Measurements from ENCODE around the gene AUNIP.

The AUNIP gene, protein sequence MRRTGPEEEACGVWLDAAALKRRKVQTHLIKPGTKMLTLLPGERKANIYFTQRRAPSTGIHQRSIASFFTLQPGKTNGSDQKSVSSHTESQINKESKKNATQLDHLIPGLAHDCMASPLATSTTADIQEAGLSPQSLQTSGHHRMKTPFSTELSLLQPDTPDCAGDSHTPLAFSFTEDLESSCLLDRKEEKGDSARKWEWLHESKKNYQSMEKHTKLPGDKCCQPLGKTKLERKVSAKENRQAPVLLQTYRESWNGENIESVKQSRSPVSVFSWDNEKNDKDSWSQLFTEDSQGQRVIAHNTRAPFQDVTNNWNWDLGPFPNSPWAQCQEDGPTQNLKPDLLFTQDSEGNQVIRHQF

DNA sequence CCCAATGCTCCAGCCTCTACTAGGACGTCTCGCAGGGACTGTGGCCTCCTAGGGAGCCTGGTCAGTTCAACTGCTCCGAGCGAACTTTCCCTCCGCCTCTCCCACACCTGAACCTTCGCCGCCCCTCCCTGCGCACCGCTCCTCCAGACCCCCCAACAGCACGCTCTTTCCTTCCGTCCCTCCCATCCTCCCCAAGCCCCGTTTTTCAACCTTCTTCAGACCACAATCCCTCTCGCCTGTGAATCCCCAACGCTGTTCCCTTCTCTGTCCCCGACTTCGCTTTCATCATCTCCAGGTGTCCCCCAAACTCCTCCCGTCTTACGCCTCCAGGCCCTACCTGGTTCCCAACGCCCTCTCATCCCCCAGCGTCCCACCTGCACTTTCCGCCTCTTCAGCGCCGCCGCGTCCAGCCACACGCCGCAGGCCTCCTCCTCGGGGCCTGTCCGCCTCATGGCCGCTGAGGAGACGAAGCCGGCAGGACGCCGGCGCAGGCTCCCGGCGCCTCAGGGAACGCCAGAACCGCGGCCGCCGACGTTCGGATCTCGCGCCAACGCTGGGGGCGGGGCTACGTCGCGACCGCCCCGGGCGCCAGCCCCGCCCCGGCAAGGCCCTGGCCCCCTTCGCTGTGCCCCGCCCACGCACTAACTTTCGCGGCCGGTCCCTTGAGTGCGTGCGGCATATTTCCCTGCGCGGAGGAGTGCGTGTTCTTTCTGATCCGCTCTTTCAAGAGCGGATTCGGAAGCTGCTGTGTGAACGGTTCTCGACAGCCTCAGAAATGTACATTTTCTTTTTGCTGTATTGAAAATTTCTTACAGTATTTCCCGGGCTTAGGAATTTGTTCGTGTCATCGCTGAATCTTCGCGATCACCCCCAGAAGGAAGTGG is at the start of gene AUNIP:
TSS of gene AUNIP (minus strand) at position 552 of the 884 bp plus-strand sequence. CDS start at position 452, 100 bp downstream.
- DNase-seq (ENCODE audit: low read depth): peak; percentile 84

DNA sequence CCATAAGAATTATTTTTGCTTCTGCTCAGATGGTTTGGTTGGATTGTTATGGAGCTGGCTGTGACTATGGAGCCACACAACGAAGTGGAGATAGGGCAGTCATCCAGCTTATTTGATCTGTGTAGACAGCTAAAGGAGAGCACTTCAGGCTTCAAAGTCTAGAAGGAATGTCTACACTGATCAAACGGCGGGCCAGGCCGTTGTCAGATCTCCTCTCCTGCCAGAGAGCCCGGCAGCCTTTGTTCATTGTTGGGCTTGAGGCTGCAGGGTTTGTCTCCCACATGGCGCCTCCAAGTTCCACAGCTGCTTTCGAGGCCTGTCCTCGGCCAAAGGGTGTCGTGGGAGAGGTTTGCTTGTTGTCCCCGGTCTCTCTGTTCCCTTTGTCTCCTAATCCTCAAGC is 49.8 kb upstream of the AUNIP start:
- no peak for DNase-seq (ENCODE audit: low read depth)

DNA sequence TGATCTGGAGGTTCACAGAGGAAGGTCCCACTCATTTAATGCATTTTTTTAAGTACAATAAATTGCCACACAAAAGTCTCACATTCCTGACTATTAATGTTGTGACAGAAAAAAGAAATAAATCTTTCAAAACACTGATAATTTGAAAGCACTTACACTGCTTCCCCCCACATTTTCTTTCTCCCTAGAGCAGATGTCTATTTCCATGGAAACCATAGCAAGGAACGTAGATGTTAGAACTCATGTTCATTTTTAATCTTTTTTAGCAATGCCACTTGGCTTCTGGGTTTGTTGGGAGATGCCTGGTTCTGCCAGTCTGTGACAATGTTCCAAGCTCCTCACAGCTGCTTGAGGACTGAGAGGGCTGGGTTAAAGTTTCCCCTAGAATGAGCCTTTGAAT is 48.9 kb upstream of the AUNIP start:
- no peak for DNase-seq (ENCODE audit: low read depth)

DNA sequence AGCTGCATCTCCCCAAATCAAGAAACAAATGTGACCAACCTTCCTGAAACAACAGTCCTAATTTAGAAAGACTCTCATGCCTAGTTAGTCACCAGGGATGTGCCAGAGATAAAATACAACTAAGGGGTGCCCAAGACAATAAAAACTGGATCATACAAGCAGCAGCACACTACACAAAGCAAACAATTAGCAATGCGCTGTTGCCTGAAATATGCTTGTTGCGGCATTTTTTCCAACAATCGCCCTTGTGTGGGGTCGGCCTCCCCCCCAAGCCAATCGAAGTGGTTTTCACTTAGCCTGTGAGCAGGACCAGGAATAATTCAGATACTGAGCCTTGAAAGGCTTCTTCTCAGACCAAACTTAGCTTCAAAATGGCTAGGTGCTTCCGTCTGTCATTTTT is 48.3 kb upstream of the AUNIP start:
- no peak for DNase-seq (ENCODE audit: low read depth)

DNA sequence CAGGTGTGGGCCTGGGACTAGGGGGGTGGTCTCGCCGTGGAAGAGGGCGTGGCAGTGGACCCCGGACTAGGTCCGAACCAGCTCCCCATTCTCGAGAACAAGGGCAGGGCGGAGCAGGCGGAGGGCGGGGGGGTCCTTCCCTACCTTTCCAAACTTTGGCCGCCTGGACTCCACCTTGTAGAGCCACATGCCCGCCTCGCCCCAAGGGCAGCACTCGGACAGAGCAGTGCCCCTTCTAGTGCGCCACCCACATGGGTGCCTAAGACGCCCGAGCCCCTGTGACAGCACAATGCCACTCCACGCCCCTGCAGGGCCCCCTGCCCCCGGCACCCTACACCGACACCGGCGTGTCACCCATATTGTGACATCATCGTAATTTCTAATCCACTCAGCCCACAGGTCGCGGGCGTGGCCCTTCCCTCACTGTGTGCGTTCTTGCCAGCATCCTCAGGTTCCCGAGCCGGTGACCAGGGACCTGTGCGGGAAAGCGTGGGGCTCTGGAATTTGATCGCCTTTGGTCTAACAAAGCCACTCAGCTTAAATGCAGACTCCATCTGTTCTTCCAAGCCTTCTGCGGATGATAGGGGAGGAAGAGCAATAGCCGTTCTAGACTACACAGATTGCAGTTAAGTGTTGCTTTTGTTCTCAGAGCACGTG is 47.5 kb upstream of the AUNIP start:
- DNase-seq (ENCODE audit: low read depth): no peak

DNA sequence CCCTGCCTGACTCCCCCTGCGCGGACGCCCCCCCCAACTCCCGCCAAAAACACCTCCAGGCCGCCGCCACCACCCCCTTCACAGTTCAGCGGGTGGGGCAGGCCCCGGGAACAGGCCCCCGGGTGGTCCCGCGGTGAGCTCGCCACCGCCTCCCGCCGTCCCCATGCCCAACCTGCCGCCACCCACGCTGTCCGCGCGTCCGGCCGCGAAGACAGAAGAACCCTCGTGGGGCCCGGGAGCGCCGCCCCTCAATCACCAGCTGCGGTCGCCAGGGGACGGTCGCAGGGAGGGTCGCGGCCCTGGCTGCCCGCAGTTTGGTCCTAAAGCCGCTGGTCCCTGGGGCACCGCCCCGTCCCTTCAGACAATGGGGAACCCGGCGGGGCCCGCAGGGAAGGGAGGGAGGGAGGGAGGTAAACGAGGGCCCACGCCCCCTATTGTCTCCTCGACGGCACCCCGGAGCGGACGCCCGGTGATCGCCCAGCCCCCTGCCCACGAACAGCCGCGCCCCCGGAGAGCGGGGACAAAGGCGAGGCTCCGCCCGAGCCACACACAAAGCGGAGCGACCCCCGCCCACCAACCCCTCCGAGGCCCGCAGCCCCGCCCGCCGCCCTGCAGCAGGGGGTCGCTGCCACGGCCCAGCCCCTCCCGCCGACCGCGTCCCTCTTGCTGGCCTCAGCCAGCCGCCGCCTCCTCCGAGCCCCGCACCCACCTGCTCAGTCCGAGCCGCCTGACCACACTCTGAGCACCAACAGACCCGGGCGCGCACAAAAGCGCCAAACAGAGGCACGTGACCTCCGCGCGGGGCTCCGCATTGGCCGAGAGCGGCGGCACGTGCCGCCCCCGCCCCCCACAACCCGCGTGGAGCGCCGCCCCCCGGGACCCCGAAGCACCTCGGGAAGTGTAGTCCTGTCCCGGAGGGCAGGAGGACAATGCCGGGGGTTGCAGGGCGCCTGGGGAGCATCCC is 46.7 kb upstream of the AUNIP start, which contains the start of gene STMN1:
TSS of gene STMN1 (minus strand) at position 740 of the 964 bp plus-strand sequence. CDS start 1,743 bp downstream, outside the sequence.
- DNase-seq (ENCODE audit: low read depth): peak; percentile 85

DNA sequence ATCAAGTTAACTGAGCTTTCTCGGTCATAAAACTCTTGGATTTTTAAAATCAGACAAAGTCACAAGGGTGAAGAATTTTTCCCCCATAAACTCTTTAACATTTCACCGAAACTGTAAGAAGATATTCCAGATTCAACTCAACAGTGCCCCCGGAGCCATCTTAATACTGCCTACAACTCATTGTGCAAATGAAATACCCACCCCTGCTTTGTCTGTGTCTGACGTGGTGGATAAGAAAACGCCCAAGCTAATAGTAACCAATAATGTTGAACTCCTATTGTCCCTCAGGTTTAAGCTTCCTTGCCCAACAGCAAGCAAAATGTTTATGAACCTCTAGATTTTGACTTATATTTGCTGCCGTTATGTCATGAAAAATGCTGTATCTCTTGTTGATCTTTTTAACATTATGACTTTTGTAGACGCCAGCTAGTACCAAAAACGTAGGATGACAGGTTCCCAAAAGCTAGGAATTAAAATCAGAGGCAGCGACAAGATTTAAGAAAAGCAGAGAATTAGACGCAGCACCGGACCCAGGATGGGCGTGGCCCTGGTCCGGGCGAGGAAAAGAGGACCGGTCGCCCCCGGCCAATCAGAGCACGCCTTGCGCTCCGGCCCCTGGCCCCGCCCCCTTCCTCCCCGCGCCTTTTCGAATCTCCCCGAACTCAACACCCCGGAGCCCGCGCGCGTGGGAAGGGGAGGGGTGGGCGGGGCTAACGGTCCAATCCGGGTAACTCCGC is 45.9 kb upstream of the AUNIP start:
- peak; percentile 94 for DNase-seq (ENCODE audit: low read depth)

DNA sequence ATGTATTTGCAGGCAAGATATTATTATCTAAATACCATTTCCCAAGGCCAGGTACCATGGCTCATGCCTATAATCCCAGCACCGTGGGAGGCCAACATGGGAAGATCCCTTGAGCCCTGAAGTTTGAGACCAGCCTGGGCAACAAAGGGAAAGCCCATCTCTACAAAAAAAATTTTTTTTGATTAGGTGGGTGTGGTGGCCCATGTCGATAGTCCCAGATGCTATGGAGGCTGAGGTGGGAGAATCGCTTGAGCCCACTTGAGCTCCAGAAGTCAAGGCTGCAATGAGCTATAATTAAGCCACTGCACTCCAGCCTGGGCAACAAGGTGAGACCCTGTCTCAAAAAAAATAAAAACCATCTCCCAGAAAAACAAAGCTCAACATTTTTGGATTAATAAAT is 44.7 kb upstream of the AUNIP start:
- DNase-seq (ENCODE audit: low read depth): no peak

DNA sequence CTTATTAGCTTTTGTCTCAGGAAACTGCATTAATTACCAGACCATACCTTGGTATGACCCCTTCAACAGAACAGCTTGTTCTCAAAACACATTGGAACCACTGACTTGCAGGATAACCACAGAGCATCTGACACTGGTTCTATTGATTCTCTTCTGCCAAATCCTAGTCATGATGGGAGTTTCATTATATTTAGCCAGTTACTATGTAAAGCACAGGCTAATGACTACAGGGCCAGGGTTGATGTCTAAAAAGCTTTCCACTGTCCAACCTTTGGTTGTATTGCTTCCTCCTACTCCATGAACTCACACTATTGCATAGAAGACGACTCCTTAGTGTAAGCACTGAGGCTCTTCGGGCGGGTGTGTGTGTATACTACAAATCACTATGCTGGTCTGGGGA is 43.2 kb upstream of the AUNIP start:
- no peak for DNase-seq (ENCODE audit: low read depth)

DNA sequence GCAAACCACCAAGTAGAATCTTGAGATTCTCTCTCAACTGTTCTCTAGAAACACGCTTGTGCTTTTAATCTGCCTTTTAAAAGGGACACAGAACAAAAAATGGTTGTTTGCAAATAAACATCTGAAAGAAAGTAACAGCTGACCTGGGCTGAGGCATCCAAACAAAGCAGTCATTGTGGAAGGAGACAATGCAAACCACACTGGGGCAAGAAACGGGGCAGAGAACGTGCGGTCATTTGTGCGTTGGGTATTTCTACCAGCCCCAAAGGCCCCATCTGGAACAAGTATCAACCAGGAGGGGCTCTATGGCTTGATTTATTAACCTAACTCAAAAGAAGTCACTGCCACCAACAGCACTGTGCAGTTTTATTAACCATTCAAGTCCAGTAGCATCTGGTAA is 41.0 kb upstream of the AUNIP start:
- DNase-seq (ENCODE audit: low read depth): no peak

DNA sequence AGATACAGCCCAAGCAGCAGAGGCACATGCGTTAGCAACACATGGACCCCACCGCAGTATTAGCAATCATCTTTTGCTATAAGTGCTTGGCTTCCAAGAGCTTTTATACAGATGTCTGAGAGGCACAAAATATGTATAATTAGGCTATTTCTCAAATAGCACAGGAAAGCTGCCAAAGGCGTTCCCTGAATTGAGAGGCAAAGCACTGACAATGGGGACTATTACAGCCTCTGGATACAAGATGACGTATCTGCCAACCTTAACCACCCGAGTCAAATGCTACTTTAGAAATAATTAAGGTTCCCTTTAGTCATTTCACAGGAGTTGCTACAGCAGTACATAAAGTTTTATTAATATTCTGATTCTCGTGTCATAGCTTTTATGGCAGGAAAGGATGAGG is 40.5 kb upstream of the AUNIP start:
- DNase-seq (ENCODE audit: low read depth): no peak

DNA sequence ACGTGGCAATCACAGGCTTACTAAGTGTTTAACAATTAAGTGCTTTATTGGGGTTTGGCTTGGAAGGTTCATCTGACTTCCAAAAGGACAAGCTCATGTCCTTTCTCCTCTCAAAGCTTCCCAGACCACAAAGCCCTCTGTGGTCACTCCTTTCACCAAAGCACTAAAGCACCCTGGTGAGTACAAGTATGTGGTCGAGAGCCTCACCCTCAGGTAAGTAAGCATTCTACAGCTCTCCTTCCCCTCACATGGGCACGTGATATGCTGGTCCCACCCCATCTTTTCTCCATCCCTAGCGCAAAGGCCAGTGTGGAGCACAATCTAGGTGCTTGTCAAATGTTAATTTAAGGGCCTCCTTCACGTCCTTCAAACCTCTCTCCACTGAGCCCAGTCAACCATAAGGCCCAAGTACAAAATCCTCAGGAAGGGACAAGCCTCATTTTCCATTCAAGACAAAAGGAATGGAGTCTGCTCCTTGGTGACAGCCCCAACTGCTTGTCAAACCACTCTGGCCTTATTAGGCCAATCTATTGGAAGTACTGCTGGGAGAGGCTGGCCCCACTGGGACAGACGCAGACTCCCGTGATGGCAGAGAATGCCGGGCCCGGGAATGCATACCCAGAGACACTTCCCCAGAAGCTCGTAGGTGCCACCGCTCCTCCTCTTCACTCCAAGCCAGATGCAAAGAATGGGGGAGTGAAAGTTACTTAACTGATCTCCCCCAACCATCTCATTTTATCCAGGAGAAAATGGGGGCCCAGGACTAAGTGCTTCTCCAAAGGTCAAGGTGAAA is 39.2 kb upstream of the AUNIP start:
- DNase-seq (ENCODE audit: low read depth): no peak

DNA sequence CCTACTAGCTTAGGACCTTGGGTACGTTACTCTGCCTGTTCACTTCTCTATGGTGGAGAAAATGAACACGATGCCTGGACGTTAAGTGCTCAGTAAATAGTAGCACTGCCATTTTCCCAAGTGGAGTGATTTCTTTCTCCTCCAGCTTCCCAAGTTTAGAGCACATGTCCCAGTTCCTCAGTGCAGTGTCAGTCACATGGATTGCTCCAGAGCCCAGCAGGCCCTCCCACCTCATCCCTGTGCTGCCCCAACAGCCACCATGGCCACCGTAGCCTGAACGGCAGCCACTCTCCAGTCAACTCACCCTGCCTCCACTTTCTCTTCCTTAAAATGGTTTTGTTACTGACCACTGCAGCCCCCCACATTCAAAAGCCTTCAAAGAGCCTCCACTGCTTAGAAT is 38.5 kb upstream of the AUNIP start:
- no peak for DNase-seq (ENCODE audit: low read depth)

DNA sequence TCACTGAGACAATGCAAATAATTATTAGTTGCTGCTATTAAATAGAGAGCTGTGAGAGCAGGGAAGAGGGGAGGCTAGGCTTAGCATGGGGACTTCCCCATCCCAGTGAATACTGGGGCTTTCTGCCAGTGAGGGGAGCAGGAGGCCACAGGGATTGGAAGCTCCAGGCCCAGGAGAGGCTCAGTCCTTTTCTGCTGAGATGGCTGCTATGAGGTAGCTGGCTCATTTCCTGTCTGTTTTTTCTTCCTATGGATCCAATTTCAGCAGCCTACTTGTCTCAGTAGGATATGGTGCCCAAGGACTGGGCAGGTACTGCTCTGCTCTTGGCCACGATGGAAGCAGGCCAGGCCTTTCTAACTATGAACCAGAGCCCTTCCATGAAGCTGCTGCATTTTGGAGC is 37.0 kb upstream of the AUNIP start:
- no peak for DNase-seq (ENCODE audit: low read depth)

DNA sequence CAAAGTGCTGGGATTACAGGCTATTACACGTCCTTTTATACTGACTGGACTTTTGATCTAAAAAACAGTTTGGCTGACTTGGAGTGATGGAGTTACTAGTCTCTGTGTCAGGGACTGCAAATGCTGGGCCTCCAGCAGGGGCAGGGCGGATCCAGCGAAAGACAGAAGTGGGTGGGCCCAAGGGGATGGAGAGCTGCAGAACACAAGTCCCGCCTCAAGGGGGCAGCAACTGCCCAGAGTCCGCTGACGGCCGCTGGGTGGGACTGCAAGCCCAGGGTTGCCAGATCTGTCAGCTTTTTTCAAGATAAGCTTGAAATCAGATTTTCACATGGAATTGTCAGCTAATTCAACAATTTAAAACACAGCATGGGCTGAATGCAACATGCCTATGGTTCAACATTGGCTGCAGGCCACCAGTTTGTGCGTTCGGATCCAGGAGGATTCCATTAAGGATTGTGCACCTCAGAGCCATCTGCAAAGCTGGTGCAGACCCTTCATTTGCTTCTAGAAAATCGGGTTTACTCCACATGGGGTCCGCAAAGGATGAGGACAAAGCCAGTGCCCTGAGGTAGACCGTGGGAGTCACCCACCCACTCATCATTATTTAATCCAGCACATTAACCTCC is 36.2 kb upstream of the AUNIP start:
- peak; percentile 79 for DNase-seq (ENCODE audit: low read depth)

DNA sequence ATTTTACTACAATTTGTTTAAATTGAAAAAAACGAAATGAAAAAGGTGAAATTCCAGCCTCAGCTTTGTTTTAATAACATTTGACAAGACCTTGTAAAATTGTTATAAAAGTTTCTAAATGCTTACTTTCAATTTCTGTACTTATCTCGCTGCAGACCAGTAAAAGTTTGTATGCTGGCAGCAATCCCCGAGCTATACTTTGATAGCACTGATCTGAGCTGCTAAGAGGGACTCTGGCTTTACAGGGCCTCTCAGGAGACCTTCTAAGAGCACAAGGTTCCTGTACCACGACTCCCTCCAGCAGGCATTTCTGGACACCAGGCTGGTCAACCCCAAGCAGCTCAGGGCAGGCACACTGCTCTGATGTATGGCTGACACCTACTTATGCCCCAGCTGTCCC is 33.9 kb upstream of the AUNIP start:
- DNase-seq (ENCODE audit: low read depth): no peak

DNA sequence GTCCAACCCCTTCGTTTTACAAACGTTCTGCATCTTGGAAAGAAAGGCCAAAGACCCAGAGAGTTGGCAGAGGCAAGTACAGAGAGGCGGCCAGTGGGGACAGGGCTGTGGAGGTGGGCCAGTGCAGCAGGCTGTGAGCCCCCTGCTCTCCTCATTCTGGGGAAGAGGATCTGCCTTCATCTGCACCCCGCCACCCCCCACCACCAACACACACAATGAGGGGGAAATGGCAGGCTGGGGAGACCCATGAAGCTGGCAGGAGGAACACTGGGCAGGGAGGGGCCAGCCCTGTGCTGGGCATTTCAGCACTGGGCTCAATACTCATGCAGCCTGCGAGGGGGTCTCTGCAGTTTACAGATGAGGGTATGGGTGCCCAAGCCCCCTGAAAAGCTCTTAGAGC is 32.3 kb upstream of the AUNIP start:
- no peak for DNase-seq (ENCODE audit: low read depth)

DNA sequence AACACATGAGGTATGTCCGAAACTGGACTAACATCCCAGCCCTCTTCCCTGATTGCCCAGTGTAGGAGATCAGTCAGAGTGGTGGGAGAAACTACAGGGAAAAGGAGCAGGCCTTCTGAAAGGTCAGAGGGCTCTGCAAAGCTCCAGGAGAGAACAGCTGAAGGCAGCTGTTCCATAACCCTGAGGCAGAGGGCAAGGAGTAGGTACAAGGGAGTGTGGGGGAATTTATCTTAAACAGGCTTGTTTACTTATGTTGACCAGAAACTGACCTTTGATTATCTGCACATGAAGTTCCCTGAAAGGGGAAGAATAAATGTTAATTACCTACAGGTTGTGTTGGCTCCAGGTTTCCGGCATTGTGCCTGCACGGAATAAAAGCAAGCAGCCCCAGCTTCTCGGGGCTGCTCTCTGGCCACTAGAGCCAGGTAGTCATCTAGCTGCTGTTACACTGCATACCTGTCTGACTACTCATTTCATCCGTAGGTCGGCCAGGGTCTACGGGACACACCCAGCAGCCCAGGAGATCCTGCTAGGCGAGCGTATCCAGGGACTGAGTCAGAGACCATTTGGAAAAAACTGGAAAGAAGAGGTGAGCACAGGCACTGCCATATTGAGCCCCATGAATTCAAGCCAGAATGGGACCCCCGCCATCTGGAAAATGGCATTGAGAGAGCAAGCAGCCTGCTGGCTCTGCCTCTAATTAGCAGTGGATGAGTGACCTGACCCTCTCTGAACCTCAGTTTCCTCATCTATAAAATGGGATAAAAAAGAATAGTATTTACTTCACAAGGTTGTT is 31.2 kb upstream of the AUNIP start:
- DNase-seq (ENCODE audit: low read depth): no peak

DNA sequence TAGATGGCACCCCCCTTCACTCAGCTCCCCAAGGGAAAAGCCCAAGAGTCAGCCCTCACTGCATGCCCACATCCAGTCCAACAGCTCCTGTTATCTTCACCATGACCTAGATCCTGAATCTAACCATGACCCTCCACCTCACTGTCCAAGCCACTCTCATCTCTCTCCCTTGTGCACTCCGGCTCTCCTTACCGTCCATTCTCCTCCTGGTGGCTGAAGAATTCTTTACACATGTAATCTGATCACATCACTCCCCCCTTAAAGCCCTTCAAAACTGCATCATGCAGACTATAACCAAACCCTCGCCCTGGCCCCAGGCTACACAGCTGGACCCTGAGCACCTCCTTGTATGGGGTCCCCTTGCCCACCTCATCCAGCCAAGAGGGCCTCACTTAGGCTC is 30.2 kb upstream of the AUNIP start:
- no peak for DNase-seq (ENCODE audit: low read depth)
